ENCODE results near the gene SPRTN. TPM values are rescaled to one million over a fixed set of nuclear protein-coding genes. Genes with fewer than 3 reads are reported as not detected.

The SPRTN gene
- total and polyA plus RNA-seq, 2 of the 4 experiments (the other 2 are of a cell fraction), result 6.5 to 17.4 TPM

- no peak for TF ChIP-seq BHLHE40 (IDR thresholded peaks at IDR 0.05; ENCODE audit: low read depth, low read length)
- TF ChIP-seq RAD21 (IDR thresholded peaks at IDR 0.05; ENCODE audit: low read length), result no peak
- no peak for TF ChIP-seq ELK1 (IDR thresholded peaks at IDR 0.05; ENCODE audit: borderline replicate concordance, low read depth, low read length)
- no peak for TF ChIP-seq MAZ (IDR thresholded peaks at IDR 0.05; ENCODE audit: borderline replicate concordance, low read depth, low read length)
These were observed at the start of gene SPRTN (continued) for GRCh38 chr1:231338270-231339128.

- Histone ChIP-seq H3K18ac (ENCODE audit: low read depth, low read length) (no peak overlapping the region), H2AK5ac (ENCODE audit: low read depth, low read length) (no peak overlapping the region), H3K4me2 (ENCODE audit: low read depth, low read length) (no peak overlapping the region), H3K4ac (ENCODE audit: low read depth, low read length) (no peak overlapping the region), H3K56ac (ENCODE audit: extremely low read depth, insufficient read depth, low read length) (no peak overlapping the region), H3K36me3 (ENCODE audit: control insufficient read depth, insufficient read depth, low read length) (no peaks in the 10 kb centered on the region), H3K79me1 (ENCODE audit: low read depth in 1 of 2, low read length in 2 of 2) (no peaks in the 10 kb centered on the region), H3K4me1 (ENCODE audit: control insufficient read depth, insufficient read depth, low read length) (no peaks in the 10 kb centered on the region), H3K14ac (replicated peaks; ENCODE audit: low read depth, low read length) (no peak overlapping the region), H2AFZ (replicated peaks; ENCODE audit: low read length, poor library complexity) (no peak overlapping the region), H2BK15ac (ENCODE audit: low read depth, low read length) (no peak overlapping the region), H2BK5ac (ENCODE audit: low read depth, low read length, poor library complexity, severe bottlenecking) (no peak overlapping the region), H3K27ac (ENCODE audit: insufficient read depth, low read length) (no peak overlapping the region), H3K9ac (ENCODE audit: low read depth, low read length) (no peak overlapping the region), H3K23ac (ENCODE audit: low read depth, low read length) (no peak overlapping the region), H4K91ac (ENCODE audit: insufficient read depth, low read depth, low read length) (no peak overlapping the region), H2BK20ac (ENCODE audit: low read depth, low read length) (no peak overlapping the region), H3K27me3 (ENCODE audit: control insufficient read depth, insufficient read depth, low read length) (no peaks in the 10 kb centered on the region), H3K9me3 (ENCODE audit: control insufficient read depth, insufficient read depth, low read length) (no peaks in the 10 kb centered on the region), H3K9me1 (ENCODE audit: insufficient read depth, low read length) (no peaks in the 10 kb centered on the region), H4K20me1 (ENCODE audit: insufficient read depth, low read length) (no peaks in the 10 kb centered on the region), H4K5ac (ENCODE audit: low read depth, low read length) (no peak overlapping the region), H2AK9ac (replicated peaks; ENCODE audit: low read depth, low read length, poor library complexity) (no peak overlapping the region), H3K4me3 (ENCODE audit: insufficient read depth, low read depth, low read length) (no peak overlapping the region), H4K8ac (ENCODE audit: low read depth in 2 of 2, low read length in 2 of 2) (no peak overlapping the region), H2BK120ac (ENCODE audit: low read depth, low read length) (no peak overlapping the region)
- DNase-seq (no peak), ATAC-seq (ENCODE audit: low read depth) (no peak)
- no TSS peak for BruUV-seq (replicated peaks)
- no peak for TF ChIP-seq POLR2A (IDR thresholded peaks at IDR 0.05; ENCODE audit: low read depth, low read length)
- TF ChIP-seq MAFK (IDR thresholded peaks at IDR 0.05; ENCODE audit: low read depth, low read length), result no peak
- no peak for TF ChIP-seq BHLHE40 (IDR thresholded peaks at IDR 0.05; ENCODE audit: low read depth, low read length)
- TF ChIP-seq CEBPB (IDR thresholded peaks at IDR 0.05; ENCODE audit: low read depth, low read length), result no peak
- no peak for TF ChIP-seq NFE2L2 (IDR thresholded peaks at IDR 0.05; ENCODE audit: low read depth, low read length)
- no peak for TF ChIP-seq CHD1 (IDR thresholded peaks at IDR 0.05; ENCODE audit: low read depth, low read length)
- ChIA-PET POLR2A (ENCODE audit: unreplicated experiment) (no interaction called here), CTCF (no interaction called here)
- 77% methylated on average over 4 of the region's 4 CpGs; no CpG with 5 or more reads in 1 of the 2 experiments for WGBS, 2 experiments (ENCODE audit: extremely low coverage in 2 of 2, insufficient read length in 1 of 2)
- intact Hi-C loops (cut with micrococcal nuclease) (no loop called here), dilution Hi-C loops (cut with HindIII; ENCODE audit: low sequenced_read_pairs, unreplicated experiment) (no loop called here), in situ Hi-C loops (cut with MboI; ENCODE audit: low sequenced_read_pairs) (no loop called here)
These were observed 42.2 kb upstream of the SPRTN start for GRCh38 chr1:231295938-231296337.
